IMR-90 (cell line): Measurements from ENCODE around the gene TRIM37.

Source experiments
- BHLHE40 ChIP-seq: fragments of 150-350 bp; IDR thresholded peaks from 2 replicates; pipeline ENCODE4 v1.6.1; 2016; ENCODE audit warnings: mild to moderate bottlenecking, low read depth, low read length
- MXI1 ChIP-seq: IDR thresholded peaks from 2 replicates; pipeline ENCODE4 v1.6.1; 2012; ENCODE audit warnings: low read depth, mild to moderate bottlenecking, low read length, moderate library complexity, borderline replicate concordance
- POLR2A ChIP-seq: IDR thresholded peaks from 2 replicates; pipeline ENCODE4 v1.6.1; 2012; ENCODE audit warnings: mild to moderate bottlenecking, low read depth, low read length
- RAD21 ChIP-seq: IDR thresholded peaks from 2 replicates; pipeline ENCODE4 v1.6.1; 2012; ENCODE audit warnings: low read length, improper control_type of control experiment
- RCOR1 ChIP-seq: IDR thresholded peaks from 2 replicates; pipeline ENCODE4 v1.6.1; 2012; ENCODE audit warnings: mild to moderate bottlenecking, low read length, improper control_type of control experiment; ENCODE audit not compliant: insufficient replicate concordance
- RFX5 ChIP-seq: IDR thresholded peaks from 2 replicates; pipeline ENCODE4 v1.8.0; 2012; ENCODE audit warnings: low read depth, mild to moderate bottlenecking, low read length, moderate library complexity
- TF ChIP-seq, protein P1 (sequence below): fragments of 150-350 bp; IDR thresholded peaks from 2 replicates; pipeline ENCODE4 v1.6.1; 2016; ENCODE audit warnings: low read depth, mild to moderate bottlenecking, low read length, moderate library complexity, borderline replicate concordance
- TF ChIP-seq, protein P2 (sequence below): conservative IDR thresholded peaks from 2 replicates; pipeline ENCODE4 v1.5.1; 2012; ENCODE audit warnings: mild to moderate bottlenecking, low read depth, low read length, improper control_type of control experiment

DNA sequence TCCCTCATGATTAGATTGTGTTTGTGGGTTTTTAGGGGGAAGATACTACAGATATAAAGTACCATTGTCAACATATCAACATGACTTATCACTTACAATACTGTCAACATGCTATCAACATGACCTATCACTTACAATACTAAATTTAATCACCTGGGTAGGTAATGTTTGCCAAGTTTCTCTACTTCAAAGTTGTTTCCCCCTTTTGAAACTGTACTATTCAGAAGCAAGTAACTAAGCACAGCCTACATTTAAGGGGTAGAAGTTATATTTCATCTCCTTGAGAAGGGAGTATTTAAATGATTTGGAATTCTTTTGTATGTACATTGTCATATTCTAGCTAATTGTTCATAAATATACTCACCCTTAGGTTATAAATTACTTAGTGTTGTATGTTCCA is 68.7 kb downstream of the TRIM37 start:
- TF ChIP-seq RCOR1 (no peak), RFX5 (no peak), RAD21 (no peak), MXI1 (no peak), BHLHE40 (no peak), POLR2A (no peak)
- TF ChIP-seq, protein P1, sequence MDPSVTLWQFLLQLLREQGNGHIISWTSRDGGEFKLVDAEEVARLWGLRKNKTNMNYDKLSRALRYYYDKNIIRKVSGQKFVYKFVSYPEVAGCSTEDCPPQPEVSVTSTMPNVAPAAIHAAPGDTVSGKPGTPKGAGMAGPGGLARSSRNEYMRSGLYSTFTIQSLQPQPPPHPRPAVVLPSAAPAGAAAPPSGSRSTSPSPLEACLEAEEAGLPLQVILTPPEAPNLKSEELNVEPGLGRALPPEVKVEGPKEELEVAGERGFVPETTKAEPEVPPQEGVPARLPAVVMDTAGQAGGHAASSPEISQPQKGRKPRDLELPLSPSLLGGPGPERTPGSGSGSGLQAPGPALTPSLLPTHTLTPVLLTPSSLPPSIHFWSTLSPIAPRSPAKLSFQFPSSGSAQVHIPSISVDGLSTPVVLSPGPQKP: no peak
- TF ChIP-seq, protein P2, sequence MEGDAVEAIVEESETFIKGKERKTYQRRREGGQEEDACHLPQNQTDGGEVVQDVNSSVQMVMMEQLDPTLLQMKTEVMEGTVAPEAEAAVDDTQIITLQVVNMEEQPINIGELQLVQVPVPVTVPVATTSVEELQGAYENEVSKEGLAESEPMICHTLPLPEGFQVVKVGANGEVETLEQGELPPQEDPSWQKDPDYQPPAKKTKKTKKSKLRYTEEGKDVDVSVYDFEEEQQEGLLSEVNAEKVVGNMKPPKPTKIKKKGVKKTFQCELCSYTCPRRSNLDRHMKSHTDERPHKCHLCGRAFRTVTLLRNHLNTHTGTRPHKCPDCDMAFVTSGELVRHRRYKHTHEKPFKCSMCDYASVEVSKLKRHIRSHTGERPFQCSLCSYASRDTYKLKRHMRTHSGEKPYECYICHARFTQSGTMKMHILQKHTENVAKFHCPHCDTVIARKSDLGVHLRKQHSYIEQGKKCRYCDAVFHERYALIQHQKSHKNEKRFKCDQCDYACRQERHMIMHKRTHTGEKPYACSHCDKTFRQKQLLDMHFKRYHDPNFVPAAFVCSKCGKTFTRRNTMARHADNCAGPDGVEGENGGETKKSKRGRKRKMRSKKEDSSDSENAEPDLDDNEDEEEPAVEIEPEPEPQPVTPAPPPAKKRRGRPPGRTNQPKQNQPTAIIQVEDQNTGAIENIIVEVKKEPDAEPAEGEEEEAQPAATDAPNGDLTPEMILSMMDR: no peak
